GM19238 (cell line): Measurements from ENCODE around the gene ARSK.
A peak's percentile ranks its signal among the peaks of the same experiment; 100 is the strongest.
"Not testable (repeated sequence)": the region's sequence is repeated elsewhere in the genome, so short reads cannot be mapped to it uniquely, and the experiment has no call there.

ENCODE experiments used
- DNase-seq: peaks from one replicate; pipeline ENCODE4 v3.0.0; 2011; ENCODE audit warnings: low spot score; ENCODE audit not compliant: insufficient read length

The ARSK gene

GRCh38 chr5:95620870-95621838, 66.3 kb downstream of the ARSK start:
- DNase-seq = peak; percentile 30

- no peak for DNase-seq
These were observed 67.1 kb downstream of the ARSK start for GRCh38 chr5:95621839-95622629.

- no peak for DNase-seq
These were observed 68.8 kb downstream of the ARSK start for GRCh38 chr5:95623706-95624105.

GRCh38 chr5:95624368-95624767, 69.5 kb downstream of the ARSK start:
- no peak for DNase-seq

- no peak for DNase-seq
These were observed 71.8 kb downstream of the ARSK start for GRCh38 chr5:95626701-95627100.

GRCh38 chr5:95627971-95628810, 73.3 kb downstream of the ARSK start:
- no peak for DNase-seq

- no peak for DNase-seq
These were observed 74.0 kb downstream of the ARSK start for GRCh38 chr5:95628933-95629332.

- no peak for DNase-seq
These were observed 75.6 kb downstream of the ARSK start for GRCh38 chr5:95630394-95630917.

- no peak for DNase-seq
These were observed 76.5 kb downstream of the ARSK start for GRCh38 chr5:95631255-95631958.

GRCh38 chr5:95631991-95632675, 77.2 kb downstream of the ARSK start:
- DNase-seq = no peak

GRCh38 chr5:95632942-95633341, 78.0 kb downstream of the ARSK start:
- not testable (repeated sequence) for DNase-seq

- no peak for DNase-seq
These were observed 78.8 kb downstream of the ARSK start for GRCh38 chr5:95633671-95634070.

- no peak for DNase-seq
These were observed 79.2 kb downstream of the ARSK start for GRCh38 chr5:95634081-95634480.

- no peak for DNase-seq
These were observed 83.7 kb downstream of the ARSK start for GRCh38 chr5:95638632-95639031.

GRCh38 chr5:95641741-95642220, 86.9 kb downstream of the ARSK start:
- no peak for DNase-seq

GRCh38 chr5:95643152-95643551, 88.3 kb downstream of the ARSK start:
- DNase-seq = no peak

GRCh38 chr5:95644351-95645042, 89.6 kb downstream of the ARSK start:
- DNase-seq = peak; percentile 31

GRCh38 chr5:95646226-95646568, 91.3 kb downstream of the ARSK start:
- DNase-seq = not testable (repeated sequence)
